Stimulated activated CD8-positive, alpha-beta memory T cell treated with anti-CD3 and anti-CD28 coated beads, Interleukin-4, amount 100 ng/mL, for 4 hours (primary cell): Measurements from ENCODE around the gene EFCAB6.

Experiments
- DNase-seq, 2 donors: peaks; one replicate each; pipeline ENCODE4 v3.0.0-alpha.2; 2020; ENCODE audit warnings: low read depth in 2 of 2, low spot score in 1 of 2

Gene EFCAB6

GRCh38 chr22:43848366-43849171, 36.5 kb upstream of the EFCAB6 start:
- no peak for DNase-seq

- DNase-seq = no peak
Measured at GRCh38 chr22:43847376-43848289, 35.5 kb upstream of the EFCAB6 start.

GRCh38 chr22:43846966-43847365, 34.9 kb upstream of the EFCAB6 start:
- no peak for DNase-seq

- no peak for DNase-seq
Measured at GRCh38 chr22:43845981-43846380, 33.9 kb upstream of the EFCAB6 start.

GRCh38 chr22:43844560-43845545, 32.7 kb upstream of the EFCAB6 start:
- no peak for DNase-seq

- no peak for DNase-seq
Measured at GRCh38 chr22:43843783-43844530, 31.9 kb upstream of the EFCAB6 start.

- DNase-seq = no peak
Measured at GRCh38 chr22:43841742-43842141, 29.6 kb upstream of the EFCAB6 start.

GRCh38 chr22:43840851-43841250, 28.7 kb upstream of the EFCAB6 start:
- DNase-seq = no peak

- no peak for DNase-seq
Measured at GRCh38 chr22:43840431-43840830, 28.3 kb upstream of the EFCAB6 start.

- no peak for DNase-seq
Measured at GRCh38 chr22:43839781-43840180, 27.7 kb upstream of the EFCAB6 start.

GRCh38 chr22:43838571-43839307, 26.6 kb upstream of the EFCAB6 start:
- DNase-seq = no peak

GRCh38 chr22:43838161-43838560, 26.1 kb upstream of the EFCAB6 start:
- no peak for DNase-seq

GRCh38 chr22:43837666-43838065, 25.6 kb upstream of the EFCAB6 start:
- no peak for DNase-seq

GRCh38 chr22:43835736-43836135, 23.6 kb upstream of the EFCAB6 start:
- DNase-seq = no peak

- DNase-seq = no peak
Measured at GRCh38 chr22:43835166-43835565, 23.1 kb upstream of the EFCAB6 start.

GRCh38 chr22:43833286-43834240, 21.5 kb upstream of the EFCAB6 start:
- DNase-seq = no peak

GRCh38 chr22:43832393-43833265, 20.5 kb upstream of the EFCAB6 start:
- no peak for DNase-seq
